Superior temporal gyrus (tissue), 1 donor: ENCODE data around the gene RPL18.
"Not testable (repeated sequence)": the region's sequence is repeated elsewhere in the genome, so short reads cannot be mapped to it uniquely, and the experiment has no call there.

Experiments used
- DNase-seq: peaks from one replicate; pipeline ENCODE4 v3.0.0-alpha.2; 2016; ENCODE audit errors: extremely low spot score

Gene RPL18

GRCh38 chr19:48644839-48645619, 26.1 kb upstream of the RPL18 start:
- DNase-seq = peak; percentile 89

- no peak for DNase-seq
Measured at GRCh38 chr19:48644355-48644754, 25.4 kb upstream of the RPL18 start.

- DNase-seq = no peak
Measured at GRCh38 chr19:48642862-48643261, 23.9 kb upstream of the RPL18 start.

- no peak for DNase-seq
Measured at GRCh38 chr19:48641850-48642249, 22.9 kb upstream of the RPL18 start.

GRCh38 chr19:48639483-48640375, 20.8 kb upstream of the RPL18 start:
- DNase-seq = no peak

- DNase-seq = no peak
Measured at GRCh38 chr19:48638831-48639381, 19.9 kb upstream of the RPL18 start.

- peak; percentile 88 for DNase-seq
Measured at GRCh38 chr19:48637948-48638830, 19.2 kb upstream of the RPL18 start.

- peak; percentile 99 for DNase-seq
Measured at GRCh38 chr19:48637449-48637947, 18.5 kb upstream of the RPL18 start.

GRCh38 chr19:48636859-48637448, 18.0 kb upstream of the RPL18 start, which contains the start of gene DBP:
Gene DBP, minus strand, starts transcription at chr19:48637379. Its CDS starts 385 bp downstream, at chr19:48636994.
- no peak for DNase-seq

- DNase-seq = peak; percentile 40
Measured at GRCh38 chr19:48635966-48636858, 17.2 kb upstream of the RPL18 start.

- peak; percentile 24 for DNase-seq
Measured at GRCh38 chr19:48635263-48635965, 16.4 kb upstream of the RPL18 start.

- DNase-seq = peak; percentile 91
Measured at GRCh38 chr19:48634424-48635262, 15.7 kb upstream of the RPL18 start.

- no peak for DNase-seq
Measured at GRCh38 chr19:48634036-48634342, 15.0 kb upstream of the RPL18 start.

GRCh38 chr19:48633148-48634035, 14.4 kb upstream of the RPL18 start:
- DNase-seq = no peak

GRCh38 chr19:48632692-48633147, 13.7 kb upstream of the RPL18 start:
- no peak for DNase-seq

- DNase-seq = not testable (repeated sequence)
Measured at GRCh38 chr19:48632286-48632685, 13.3 kb upstream of the RPL18 start.

- DNase-seq = no peak
Measured at GRCh38 chr19:48631225-48631624, 12.2 kb upstream of the RPL18 start.
